Iris pigment epithelial cell (primary cell): ENCODE results near the gene AGPAT3.

Experiments
- DNase-seq: peaks from one replicate; pipeline ENCODE4 v3.0.0-alpha.2; 2011; ENCODE audit warnings: low read depth

Gene AGPAT3

DNA sequence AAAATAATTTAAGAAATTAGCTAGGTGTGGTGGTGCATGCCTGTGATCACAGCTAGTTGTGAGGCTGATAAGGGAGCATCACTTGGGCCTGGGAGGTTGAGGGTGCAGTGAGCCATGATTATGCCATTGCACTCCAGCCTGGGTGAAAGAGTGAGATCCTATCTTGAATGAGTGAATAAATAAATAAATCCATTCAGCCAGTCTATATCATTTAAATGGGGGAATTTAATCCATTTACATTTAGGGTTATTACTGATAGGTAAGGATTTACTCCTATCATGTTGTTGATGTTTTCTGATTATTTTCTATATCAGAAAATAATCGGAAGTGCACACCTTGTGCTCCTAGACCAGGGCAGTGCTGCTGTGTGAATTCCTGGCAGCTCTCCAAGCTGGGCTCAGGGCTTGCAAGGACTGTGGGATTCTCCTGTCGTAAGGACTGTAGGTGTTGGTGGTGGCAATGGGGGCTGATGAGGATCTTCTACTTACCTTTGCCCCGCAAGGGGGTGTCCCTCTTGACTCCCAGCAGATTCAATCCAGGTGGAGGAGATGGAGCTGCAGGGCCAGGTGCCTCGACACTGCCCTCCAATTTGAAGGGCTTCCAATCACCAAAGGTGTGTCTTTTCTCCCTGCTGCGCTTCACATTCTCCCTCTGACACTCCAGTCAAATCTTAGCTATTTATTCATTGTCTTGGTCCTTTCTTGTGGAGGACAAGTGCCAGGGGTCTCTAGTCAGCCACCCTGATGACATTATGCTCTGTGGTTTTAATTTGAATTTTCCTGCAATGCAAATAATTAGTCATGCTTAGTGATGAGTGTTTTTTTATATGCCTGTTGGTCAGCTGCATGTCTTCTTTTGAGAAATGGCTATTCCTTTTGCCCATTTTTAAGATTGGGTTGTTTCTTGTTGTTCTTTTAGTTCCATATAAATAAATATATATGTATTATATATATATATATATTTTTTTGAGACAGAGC lies 133.0 kb downstream of the AGPAT3 start:
- DNase-seq: no peak

DNA sequence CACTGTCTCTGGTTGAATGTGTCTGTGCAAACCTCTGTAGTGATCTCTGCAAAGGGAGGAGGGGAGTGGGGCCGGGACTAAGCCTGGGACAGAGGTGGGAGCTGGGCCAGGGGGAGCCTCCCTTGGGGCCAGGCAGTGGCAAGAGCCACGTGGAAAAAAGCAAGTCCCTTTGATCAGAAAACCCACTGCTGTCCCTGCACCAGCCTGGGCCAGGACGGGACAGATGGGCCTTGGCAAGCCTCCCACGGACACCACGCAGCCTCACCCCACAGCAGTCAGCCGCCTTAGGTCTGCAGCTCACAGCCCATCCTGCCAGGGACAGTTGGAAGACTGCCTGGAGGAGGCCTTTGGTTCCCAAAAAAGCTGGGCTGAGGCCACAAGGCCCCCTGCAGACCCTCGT lies 135.3 kb downstream of the AGPAT3 start:
- no peak for DNase-seq

DNA sequence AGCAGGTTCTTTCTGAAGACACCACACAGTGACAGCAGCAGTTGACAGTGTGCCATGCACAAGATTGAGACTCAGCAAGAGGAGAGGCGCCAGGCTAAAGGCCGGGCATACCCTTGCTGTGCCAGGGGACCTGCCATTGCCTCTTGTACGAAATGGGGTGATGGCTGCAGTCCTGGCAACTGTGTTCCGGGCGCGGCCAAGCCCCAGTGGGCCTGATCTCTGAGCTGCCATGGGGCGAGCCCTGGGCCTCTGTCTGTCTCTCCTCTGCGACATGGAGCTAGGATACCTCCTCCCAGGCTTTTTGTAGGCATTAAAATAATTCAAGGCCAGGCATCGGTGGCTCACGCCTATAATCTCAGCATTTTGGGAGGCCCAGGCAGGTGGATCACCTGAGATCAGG lies 137.5 kb downstream of the AGPAT3 start:
- DNase-seq: no peak

- DNase-seq: no peak
These were observed 138.4 kb downstream of the AGPAT3 start for GRCh38 chr21:44003307-44003966.

- DNase-seq: no peak
These were observed 140.0 kb downstream of the AGPAT3 start for GRCh38 chr21:44005071-44005470.

DNA sequence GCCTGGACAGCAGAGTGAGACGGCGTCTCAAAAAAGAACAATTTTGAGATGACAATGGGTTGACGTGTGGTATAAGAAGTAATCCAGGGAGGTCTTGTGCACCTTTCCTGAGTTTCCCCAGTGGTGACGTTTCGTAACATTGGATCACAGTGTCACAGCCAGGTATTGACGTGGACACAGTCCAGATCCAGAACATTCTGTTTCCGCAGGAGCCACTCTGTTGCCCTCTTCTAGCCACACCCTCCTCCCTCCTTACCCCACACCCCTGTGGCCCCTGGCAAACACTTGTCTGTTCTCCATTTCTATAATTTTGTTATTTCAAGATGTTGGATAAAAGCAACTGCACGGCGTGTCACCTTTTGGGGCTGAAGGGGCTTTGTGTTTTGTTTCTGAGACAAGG lies 140.6 kb downstream of the AGPAT3 start:
- DNase-seq: no peak

DNA sequence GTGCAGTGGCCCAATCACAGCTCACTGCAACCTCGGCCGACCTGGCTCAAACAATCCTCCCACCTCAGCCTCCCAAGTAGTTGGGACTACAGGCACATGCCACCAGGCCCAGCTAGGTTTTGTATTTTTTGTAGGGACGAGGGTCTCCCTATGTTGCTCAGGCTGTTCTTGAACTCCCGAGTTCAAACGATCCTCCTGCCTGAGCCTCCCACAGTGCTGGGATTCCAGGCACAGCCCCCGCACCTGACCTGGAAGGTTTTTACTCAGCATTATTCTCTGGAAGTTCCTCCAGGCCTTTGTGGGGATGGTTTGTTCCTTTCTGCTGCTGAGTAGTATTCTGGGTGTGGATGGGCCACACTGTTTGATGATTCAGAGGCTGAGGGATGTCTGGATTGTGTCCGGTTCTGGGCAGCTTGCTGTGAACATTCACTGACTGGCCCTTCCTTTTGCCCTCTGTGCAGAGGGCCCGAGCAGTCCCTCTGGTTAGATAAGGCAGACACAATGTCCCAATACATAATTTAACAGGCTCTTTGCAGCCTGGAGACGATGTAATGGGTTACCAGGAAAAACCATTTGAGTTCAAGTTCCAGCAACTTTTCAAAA lies 141.1 kb downstream of the AGPAT3 start:
- peak; percentile 95 for DNase-seq

- peak; percentile 67 for DNase-seq
These were observed 141.6 kb downstream of the AGPAT3 start for GRCh38 chr21:44006656-44007055.

DNA sequence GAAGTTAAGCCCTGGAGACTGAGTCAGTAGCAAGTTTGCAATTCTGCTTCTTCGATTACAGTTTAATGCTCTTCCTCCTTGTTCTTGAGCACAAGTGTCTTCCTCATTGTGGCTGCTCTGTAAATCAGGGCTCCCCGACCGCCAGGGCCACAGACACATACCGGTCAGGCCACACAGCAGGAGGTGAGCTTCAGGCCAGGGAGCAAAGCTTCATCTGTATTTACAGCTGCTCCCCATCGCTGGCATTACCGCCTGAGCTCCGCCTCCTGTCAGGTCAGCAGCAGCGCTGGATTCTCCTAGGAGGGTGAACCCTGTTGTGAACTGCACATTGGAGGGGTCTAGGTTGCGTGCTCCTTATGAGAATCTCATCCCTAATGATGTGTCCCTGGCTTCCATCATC lies 145.4 kb downstream of the AGPAT3 start:
- DNase-seq: no peak

DNA sequence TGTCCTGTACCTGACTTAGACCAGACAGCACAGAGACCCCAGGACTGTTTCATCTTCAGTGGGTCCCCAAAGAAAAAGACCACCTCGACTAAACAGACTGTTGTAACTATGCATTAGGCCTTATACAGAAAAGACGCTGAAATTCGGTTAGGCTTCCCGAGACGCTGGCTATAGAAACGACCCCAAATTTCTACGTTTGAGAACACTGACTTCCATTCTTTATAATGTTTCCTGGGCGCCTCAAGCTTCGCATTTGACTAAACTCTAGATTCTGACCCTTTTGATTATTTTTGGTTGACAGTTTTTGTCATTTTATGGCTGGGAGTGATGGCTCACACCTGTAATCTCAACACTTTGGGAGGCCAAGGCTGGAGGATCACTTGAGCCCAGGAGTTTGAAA lies 146.1 kb downstream of the AGPAT3 start:
- no peak for DNase-seq

- peak; percentile 90 for DNase-seq
These were observed 146.8 kb downstream of the AGPAT3 start, which contains the start of gene TRAPPC10 for GRCh38 chr21:44011579-44012473. Gene TRAPPC10, plus strand, starts transcription at chr21:44012309. Its CDS starts 185 bp downstream, at chr21:44012494.

GRCh38 chr21:44012474-44013379 lies 147.7 kb downstream of the AGPAT3 start:
- DNase-seq: peak; percentile 40

- peak; percentile 27 for DNase-seq
These were observed 148.5 kb downstream of the AGPAT3 start for GRCh38 chr21:44013380-44014088.

GRCh38 chr21:44017601-44018000 lies 152.6 kb downstream of the AGPAT3 start:
- no peak for DNase-seq

DNA sequence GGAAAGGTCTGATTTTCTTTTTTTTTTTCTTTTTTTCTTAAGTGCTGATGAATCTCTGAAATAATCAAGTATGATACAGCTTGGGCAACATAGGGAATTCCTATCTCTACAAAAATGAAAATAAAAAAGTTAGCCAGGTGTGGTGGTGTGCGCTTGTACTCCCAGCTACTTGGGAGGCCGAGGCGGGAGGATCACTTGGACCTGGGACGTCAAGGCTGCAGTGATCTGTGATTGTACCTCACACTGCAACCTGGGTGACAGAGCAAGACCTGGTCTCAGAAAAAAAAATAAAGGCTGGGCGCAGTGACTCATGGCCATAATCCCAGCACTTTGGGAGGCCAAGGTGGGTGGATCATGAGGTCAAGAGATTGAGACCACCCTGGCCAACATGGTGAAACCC lies 153.1 kb downstream of the AGPAT3 start:
- no peak for DNase-seq

DNA sequence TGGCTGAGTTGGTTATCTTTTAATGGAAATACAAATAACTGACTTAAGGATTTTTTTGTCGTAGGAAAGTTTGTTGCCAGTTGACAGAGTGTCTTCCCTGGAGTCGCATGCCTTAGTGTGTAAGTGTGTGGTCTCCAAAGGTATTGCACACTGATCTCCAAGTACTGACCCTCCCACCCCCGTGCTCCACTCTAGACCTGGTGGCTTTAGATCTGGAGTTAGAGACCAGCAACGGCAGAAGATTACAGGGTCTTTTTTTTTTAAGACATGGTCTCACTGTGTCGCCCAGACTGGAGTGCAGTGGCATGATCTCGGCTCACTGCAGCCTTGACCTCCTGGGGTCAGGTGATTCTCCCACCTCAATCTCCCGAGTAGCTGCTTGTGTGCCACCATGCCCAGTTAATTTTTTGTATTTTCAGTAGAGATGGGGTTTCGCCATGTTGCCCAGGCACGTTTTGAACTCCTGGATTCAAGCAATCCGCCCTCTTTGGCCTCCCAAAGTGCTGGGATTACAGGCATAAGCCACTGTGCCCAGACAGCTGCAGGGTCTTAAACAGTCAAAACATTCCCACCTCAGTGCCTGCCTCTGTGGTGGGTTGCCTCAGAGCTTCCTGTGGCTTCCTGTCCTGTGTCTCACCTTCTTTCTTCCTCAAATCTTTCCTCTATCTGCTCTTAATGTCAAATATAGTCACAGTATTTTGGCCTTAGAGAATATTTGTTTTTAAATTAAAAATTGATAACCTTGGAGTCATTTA lies 154.0 kb downstream of the AGPAT3 start:
- DNase-seq: no peak

GRCh38 chr21:44019568-44019958 lies 154.5 kb downstream of the AGPAT3 start:
- no peak for DNase-seq

DNA sequence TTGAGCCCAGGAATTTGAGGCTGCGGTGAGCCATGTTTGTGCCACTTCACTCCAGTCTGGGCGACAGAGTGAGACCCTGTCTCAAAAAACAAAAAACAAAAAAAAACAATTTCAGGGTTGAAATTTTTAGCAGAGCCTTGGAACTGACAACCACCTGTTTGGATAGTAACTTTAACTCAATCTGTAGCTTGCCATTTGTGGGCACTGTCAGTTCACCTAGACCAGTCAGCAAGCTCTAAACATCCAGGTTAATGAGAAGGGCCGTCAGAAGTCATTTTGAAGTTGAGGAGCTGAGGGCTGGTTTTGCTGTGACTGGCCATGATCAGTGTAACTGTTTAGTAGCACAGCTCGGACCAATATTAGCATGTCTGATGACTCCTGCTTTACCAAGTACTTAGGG lies 155.5 kb downstream of the AGPAT3 start:
- DNase-seq: no peak

- DNase-seq: no peak
These were observed 156.0 kb downstream of the AGPAT3 start for GRCh38 chr21:44021064-44021463.
